ENCODE measurements around the gene ASTE1.
"Not testable (repeated sequence)": the region's sequence is repeated elsewhere in the genome, so short reads cannot be mapped to it uniquely, and the experiment has no call there.

ASTE1 gene

GRCh38 chr3:131026321-131027151 is at the start of gene ASTE1, which contains the start of gene NEK11:
Gene ASTE1, minus strand, starts transcription at chr3:131026825. Its CDS starts 1,519 bp downstream, at chr3:131025306.
Gene NEK11, plus strand, starts transcription at chr3:131026877. Its CDS starts 2,832 bp downstream, at chr3:131029709.
- peak; percentile 60 for DNase-seq (ENCODE audit: low read depth)

- DNase-seq (ENCODE audit: low read depth), result no peak
Measured at GRCh38 chr3:131075632-131076328, 49.2 kb upstream of the ASTE1 start.

GRCh38 chr3:131072845-131073244 is 46.2 kb upstream of the ASTE1 start:
- no peak for DNase-seq (ENCODE audit: low read depth)

GRCh38 chr3:131072099-131072559 is 45.5 kb upstream of the ASTE1 start:
- DNase-seq (ENCODE audit: low read depth), result peak; percentile 29

- DNase-seq (ENCODE audit: low read depth), result no peak
Measured at GRCh38 chr3:131067983-131068382, 41.4 kb upstream of the ASTE1 start.

GRCh38 chr3:131053043-131053859 is 26.6 kb upstream of the ASTE1 start:
- no peak for DNase-seq (ENCODE audit: low read depth)

- no peak for DNase-seq (ENCODE audit: low read depth)
Measured at GRCh38 chr3:131050001-131050400, 23.4 kb upstream of the ASTE1 start.

GRCh38 chr3:131048030-131048429 is 21.4 kb upstream of the ASTE1 start:
- no peak for DNase-seq (ENCODE audit: low read depth)

- DNase-seq (ENCODE audit: low read depth), result no peak
Measured at GRCh38 chr3:131047582-131047981, 21.0 kb upstream of the ASTE1 start.

- not testable (repeated sequence) for DNase-seq (ENCODE audit: low read depth)
Measured at GRCh38 chr3:131042271-131042985, 15.8 kb upstream of the ASTE1 start.

GRCh38 chr3:131038326-131038725 is 11.7 kb upstream of the ASTE1 start:
- DNase-seq (ENCODE audit: low read depth), result no peak

GRCh38 chr3:131036986-131037385 is 10.4 kb upstream of the ASTE1 start:
- DNase-seq (ENCODE audit: low read depth), result no peak

- DNase-seq (ENCODE audit: low read depth), result peak; percentile 55
Measured at GRCh38 chr3:131036200-131036816, 9.7 kb upstream of the ASTE1 start.

GRCh38 chr3:131033480-131034080 is 7.0 kb upstream of the ASTE1 start:
- DNase-seq (ENCODE audit: low read depth), result peak; percentile 37

- no peak for DNase-seq (ENCODE audit: low read depth)
Measured at GRCh38 chr3:131031660-131032059, 5.0 kb upstream of the ASTE1 start.

GRCh38 chr3:131028844-131029243 is 2.2 kb upstream of the ASTE1 start:
- DNase-seq (ENCODE audit: low read depth), result no peak

- DNase-seq (ENCODE audit: low read depth), result no peak
Measured at GRCh38 chr3:131025539-131025938, 1.1 kb downstream of the ASTE1 start.

GRCh38 chr3:131020122-131020693 is 6.4 kb downstream of the ASTE1 start:
- DNase-seq (ENCODE audit: low read depth), result no peak

- DNase-seq (ENCODE audit: low read depth), result no peak
Measured at GRCh38 chr3:131018970-131019369, 7.7 kb downstream of the ASTE1 start.

- no peak for DNase-seq (ENCODE audit: low read depth)
Measured at GRCh38 chr3:131009698-131010097, 16.9 kb downstream of the ASTE1 start.
